Vagina (tissue), 2 donors: ENCODE measurements around the gene TMIGD1.

Source experiments
- POLR2A ChIP-seq, 2 donors: fragments of 450-650 bp; IDR thresholded peaks; one replicate each; pipeline ENCODE4 v1.6.1; 2017; ENCODE audit warnings: antibody characterized with exemption in 2 of 2, mild to moderate bottlenecking in 2 of 2, moderate library complexity in 2 of 2
- TF ChIP-seq, protein P1 (sequence below), 3 experiments: fragments of 450-650 bp in 2 of 3; fragments of 200-600 bp in 1 of 3; sonication (generic) in 1 of 3; IDR thresholded peaks; one replicate each; pipeline ENCODE4 v1.5.1; 2017 to 2019; ENCODE audit warnings: antibody characterized with exemption in 3 of 3, mild to moderate bottlenecking in 2 of 3, moderate library complexity in 2 of 3

DNA sequence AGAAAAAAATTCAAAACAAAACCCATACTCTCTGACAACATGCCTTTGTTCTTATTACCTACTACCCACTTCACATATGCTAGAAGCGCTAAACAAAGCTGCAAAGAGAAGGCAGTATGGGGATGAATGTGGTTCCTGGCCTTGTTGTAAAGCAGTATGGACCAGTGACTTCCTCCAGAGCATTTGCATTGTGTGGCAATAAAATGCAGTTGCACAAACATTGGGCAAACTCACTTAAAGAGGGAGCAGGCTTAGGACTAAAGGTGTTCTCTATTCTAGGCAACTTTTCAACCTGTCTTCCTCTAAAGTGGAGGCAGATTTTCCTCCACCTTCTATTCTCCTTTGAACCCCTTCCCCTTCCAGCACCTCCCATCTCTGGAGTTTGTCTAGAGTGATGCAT is 17.1 kb downstream of the TMIGD1 start:
- TF ChIP-seq, protein P1, sequence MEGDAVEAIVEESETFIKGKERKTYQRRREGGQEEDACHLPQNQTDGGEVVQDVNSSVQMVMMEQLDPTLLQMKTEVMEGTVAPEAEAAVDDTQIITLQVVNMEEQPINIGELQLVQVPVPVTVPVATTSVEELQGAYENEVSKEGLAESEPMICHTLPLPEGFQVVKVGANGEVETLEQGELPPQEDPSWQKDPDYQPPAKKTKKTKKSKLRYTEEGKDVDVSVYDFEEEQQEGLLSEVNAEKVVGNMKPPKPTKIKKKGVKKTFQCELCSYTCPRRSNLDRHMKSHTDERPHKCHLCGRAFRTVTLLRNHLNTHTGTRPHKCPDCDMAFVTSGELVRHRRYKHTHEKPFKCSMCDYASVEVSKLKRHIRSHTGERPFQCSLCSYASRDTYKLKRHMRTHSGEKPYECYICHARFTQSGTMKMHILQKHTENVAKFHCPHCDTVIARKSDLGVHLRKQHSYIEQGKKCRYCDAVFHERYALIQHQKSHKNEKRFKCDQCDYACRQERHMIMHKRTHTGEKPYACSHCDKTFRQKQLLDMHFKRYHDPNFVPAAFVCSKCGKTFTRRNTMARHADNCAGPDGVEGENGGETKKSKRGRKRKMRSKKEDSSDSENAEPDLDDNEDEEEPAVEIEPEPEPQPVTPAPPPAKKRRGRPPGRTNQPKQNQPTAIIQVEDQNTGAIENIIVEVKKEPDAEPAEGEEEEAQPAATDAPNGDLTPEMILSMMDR (IDR thresholded peaks at IDR 0.05), result no peak
- TF ChIP-seq POLR2A (IDR thresholded peaks at IDR 0.05), result no peak
